OCI-LY1 (cell line): ENCODE measurements around the gene SH3TC2.

ENCODE experiments used
- H2AFZ ChIP-seq: fragments of 200-600 bp; sonication (generic), shearing (Covaris generic); 2 replicates; pipeline ENCODE4 v1.6.0; 2014; ENCODE audit warnings: antibody characterized with exemption, mild to moderate bottlenecking, low read length
- H3F3A ChIP-seq: fragments of 200-600 bp; sonication (generic), shearing (Covaris generic); 2 replicates; pipeline ENCODE4 v1.6.0; 2014; ENCODE audit warnings: mild to moderate bottlenecking, antibody characterized with exemption, low read length, moderate library complexity; ENCODE audit not compliant: insufficient read depth
- H3K27ac ChIP-seq: fragments of 200-600 bp; sonication (generic); 2 replicates; pipeline ENCODE4 v1.5.1; 2014; ENCODE audit warnings: low read length, mixed run types, mild to moderate bottlenecking, low read depth; ENCODE audit not compliant: poor library complexity, severe bottlenecking
- H3K27me3 ChIP-seq: fragments of 200-600 bp; sonication (generic); 2 replicates; pipeline ENCODE4 v1.6.0; 2014; ENCODE audit warnings: antibody characterized with exemption, mild to moderate bottlenecking, low read length, moderate library complexity; ENCODE audit not compliant: insufficient read depth
- H3K36me3 ChIP-seq: fragments of 200-600 bp; sonication (generic); 2 replicates; pipeline ENCODE4 v1.6.1; 2014; ENCODE audit warnings: mild to moderate bottlenecking, antibody characterized with exemption, low read length, moderate library complexity, mixed read lengths; ENCODE audit not compliant: insufficient read depth
- H3K4me1 ChIP-seq: fragments of 200-600 bp; sonication (generic); 2 replicates; pipeline ENCODE4 v1.5.1; 2014; ENCODE audit warnings: mild to moderate bottlenecking, low read length, moderate library complexity; ENCODE audit not compliant: insufficient read depth, severe bottlenecking
- H3K4me2 ChIP-seq: fragments of 200-600 bp; sonication (generic), shearing (Covaris generic); 2 replicates; pipeline ENCODE4 v1.6.1; 2014; ENCODE audit warnings: low read length
- H3K4me3 ChIP-seq: fragments of 200-600 bp; sonication (generic); 2 replicates; pipeline ENCODE4 v1.5.1; 2014; ENCODE audit warnings: low read length, low read depth, mild to moderate bottlenecking, mixed read lengths; ENCODE audit not compliant: poor library complexity, severe bottlenecking
- H3K79me2 ChIP-seq: fragments of 200-600 bp; shearing (Covaris generic); 2 replicates; pipeline ENCODE4 v1.6.1; 2016; ENCODE audit warnings: mixed run types, low read length, mixed read lengths; ENCODE audit not compliant: insufficient read depth
- H3K9ac ChIP-seq: fragments of 200-600 bp; sonication (generic), shearing (Covaris generic); 2 replicates; pipeline ENCODE4 v1.6.1; 2014; ENCODE audit warnings: mild to moderate bottlenecking, low read length, mixed read lengths
- H3K9me2 ChIP-seq: fragments of 200-600 bp; sonication (generic), shearing (Covaris generic); 2 replicates; pipeline ENCODE4 v1.6.1; 2014; ENCODE audit warnings: low read depth, mild to moderate bottlenecking, low read length, mixed read lengths
- H3K9me3 ChIP-seq: fragments of 200-600 bp; shearing (Covaris generic); 2 replicates; pipeline ENCODE4 v1.6.1; 2014; ENCODE audit warnings: low read length, mixed read lengths
- H4K20me1 ChIP-seq: fragments of 200-600 bp; sonication (generic), shearing (Covaris generic); 2 replicates; pipeline ENCODE4 v1.6.0; 2016; ENCODE audit warnings: mild to moderate bottlenecking, low read length; ENCODE audit not compliant: insufficient read depth
- EZH2 ChIP-seq: fragments of 200-600 bp; sonication (generic), shearing (Covaris generic); IDR thresholded peaks from 2 replicates; pipeline ENCODE4 v1.8.0; 2017; ENCODE audit warnings: borderline replicate concordance, mixed run types, mild to moderate bottlenecking, antibody characterized with exemption, low read length, moderate library complexity, mixed read lengths
- TF ChIP-seq, protein P1 (sequence below): fragments of 200-600 bp; sonication (generic), shearing (Covaris generic); IDR thresholded peaks from 2 replicates; pipeline ENCODE4 v1.5.1; 2017; ENCODE audit warnings: mild to moderate bottlenecking, antibody characterized with exemption, low read length, moderate library complexity, mixed read lengths

The SH3TC2 gene

GRCh38 chr5:148976569-148977381 lies 86.1 kb downstream of the SH3TC2 start:
- Histone ChIP-seq H3K9ac (no peak overlapping the region), H3K9me2 (no peaks in the 10 kb centered on the region), H3K4me1 (no peaks in the 10 kb centered on the region), H2AFZ (no peak overlapping the region), H3K79me2 (no peaks in the 10 kb centered on the region), H3K4me3 (no peak overlapping the region), H3K27me3 (no peaks in the 10 kb centered on the region), H3K9me3 (no peaks in the 10 kb centered on the region), H3K27ac (no peak overlapping the region), H4K20me1 (no peaks in the 10 kb centered on the region), H3K36me3 (no peaks in the 10 kb centered on the region), H3K4me2 (no peak overlapping the region), H3F3A (no peaks in the 10 kb centered on the region)
- TF ChIP-seq, protein P1, sequence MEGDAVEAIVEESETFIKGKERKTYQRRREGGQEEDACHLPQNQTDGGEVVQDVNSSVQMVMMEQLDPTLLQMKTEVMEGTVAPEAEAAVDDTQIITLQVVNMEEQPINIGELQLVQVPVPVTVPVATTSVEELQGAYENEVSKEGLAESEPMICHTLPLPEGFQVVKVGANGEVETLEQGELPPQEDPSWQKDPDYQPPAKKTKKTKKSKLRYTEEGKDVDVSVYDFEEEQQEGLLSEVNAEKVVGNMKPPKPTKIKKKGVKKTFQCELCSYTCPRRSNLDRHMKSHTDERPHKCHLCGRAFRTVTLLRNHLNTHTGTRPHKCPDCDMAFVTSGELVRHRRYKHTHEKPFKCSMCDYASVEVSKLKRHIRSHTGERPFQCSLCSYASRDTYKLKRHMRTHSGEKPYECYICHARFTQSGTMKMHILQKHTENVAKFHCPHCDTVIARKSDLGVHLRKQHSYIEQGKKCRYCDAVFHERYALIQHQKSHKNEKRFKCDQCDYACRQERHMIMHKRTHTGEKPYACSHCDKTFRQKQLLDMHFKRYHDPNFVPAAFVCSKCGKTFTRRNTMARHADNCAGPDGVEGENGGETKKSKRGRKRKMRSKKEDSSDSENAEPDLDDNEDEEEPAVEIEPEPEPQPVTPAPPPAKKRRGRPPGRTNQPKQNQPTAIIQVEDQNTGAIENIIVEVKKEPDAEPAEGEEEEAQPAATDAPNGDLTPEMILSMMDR = no peak
- TF ChIP-seq EZH2 = no peak

DNA sequence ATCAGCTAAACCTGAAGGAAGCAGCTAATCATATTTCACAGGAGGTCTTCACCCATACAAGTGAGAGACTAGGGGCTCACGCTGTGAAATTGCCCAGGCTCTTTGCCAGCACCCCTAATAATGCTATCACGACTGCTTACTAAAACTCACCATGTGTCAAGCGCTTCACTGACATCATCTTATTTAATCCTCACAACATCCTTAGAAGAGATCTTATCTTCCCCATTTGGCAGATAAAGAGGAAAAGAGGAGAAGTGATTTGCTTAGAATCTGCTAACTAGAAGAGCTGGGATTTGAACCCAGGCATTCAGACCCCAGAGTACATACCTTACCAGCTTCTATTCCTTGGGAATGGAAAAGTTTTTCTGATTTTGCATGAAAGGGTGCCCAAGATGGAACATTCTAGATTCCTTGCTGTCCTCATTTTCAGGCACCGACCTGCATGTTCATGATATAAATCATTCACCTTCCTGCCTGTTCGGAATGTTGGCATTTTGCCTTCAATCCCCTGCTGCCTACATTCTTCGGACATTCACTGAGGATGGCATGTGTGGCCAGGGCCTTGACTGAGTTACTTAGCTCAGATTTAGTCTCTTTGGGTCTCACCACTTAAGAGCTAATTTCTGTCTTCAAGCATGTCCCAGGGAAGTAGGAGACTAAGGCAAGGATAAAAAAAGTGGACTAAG lies 88.1 kb downstream of the SH3TC2 start:
- Histone ChIP-seq H4K20me1 (no peaks in the 10 kb centered on the region), H3F3A (no peaks in the 10 kb centered on the region), H3K36me3 (no peaks in the 10 kb centered on the region), H3K4me2 (no peak overlapping the region), H3K9me2 (no peaks in the 10 kb centered on the region), H3K27me3 (no peaks in the 10 kb centered on the region), H3K4me1 (no peaks in the 10 kb centered on the region), H2AFZ (no peak overlapping the region), H3K79me2 (no peaks in the 10 kb centered on the region), H3K9ac (no peak overlapping the region), H3K4me3 (no peak overlapping the region), H3K9me3 (no peaks in the 10 kb centered on the region), H3K27ac (no peak overlapping the region)
- TF ChIP-seq EZH2 = no peak
- TF ChIP-seq, protein P1 = no peak

DNA sequence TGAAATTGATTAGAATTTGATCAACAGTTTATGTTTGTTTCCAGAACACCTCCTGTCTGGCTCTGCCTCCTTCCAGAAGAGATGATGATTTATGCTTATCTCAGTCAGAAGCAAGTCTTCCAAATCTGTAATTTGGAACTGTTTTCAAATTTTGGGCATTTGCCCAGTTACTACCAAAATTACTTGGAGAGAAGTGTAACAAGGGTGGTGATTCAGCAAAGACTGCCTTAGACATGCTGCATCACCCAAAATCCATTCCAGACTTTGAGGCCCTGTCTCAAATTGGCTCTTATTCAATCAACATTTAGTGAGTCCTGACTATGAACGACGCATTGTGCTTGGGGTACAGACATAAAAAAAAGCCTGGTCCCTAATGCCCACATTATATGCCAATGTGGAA lies 89.4 kb downstream of the SH3TC2 start:
- Histone ChIP-seq H3K27ac (no peak overlapping the region), H3K9me3 (no peaks in the 10 kb centered on the region), H4K20me1 (no peaks in the 10 kb centered on the region), H3K36me3 (no peaks in the 10 kb centered on the region), H3K27me3 (no peaks in the 10 kb centered on the region), H3F3A (no peaks in the 10 kb centered on the region), H3K4me2 (no peak overlapping the region), H3K9me2 (no peaks in the 10 kb centered on the region), H3K9ac (no peak overlapping the region), H3K4me1 (no peaks in the 10 kb centered on the region), H3K79me2 (no peaks in the 10 kb centered on the region), H2AFZ (no peak overlapping the region), H3K4me3 (no peak overlapping the region)
- TF ChIP-seq, protein P1 = no peak
- no peak for TF ChIP-seq EZH2
